Endodermal cell (in vitro differentiated cells): ENCODE measurements around the gene SLC9A3. TPM values are rescaled to one million over a fixed set of nuclear protein-coding genes. Genes with fewer than 3 reads are reported as not detected.

Experiments used
- DNase-seq: peaks from one replicate; pipeline ENCODE4 v3.0.0-alpha.2; 2017
- H3K27ac ChIP-seq: 2 replicates; pipeline ENCODE4 v1.5.1; 2013; ENCODE audit warnings: mild to moderate bottlenecking, low read depth, low read length, moderate library complexity
- H3K27me3 ChIP-seq: 2 replicates; pipeline ENCODE4 v1.6.1; 2013; ENCODE audit warnings: mild to moderate bottlenecking, low read length, moderate library complexity; ENCODE audit not compliant: insufficient read depth, control insufficient read depth, poor library complexity, severe bottlenecking
- H3K36me3 ChIP-seq: 2 replicates; pipeline ENCODE4 v1.7.0; 2013; ENCODE audit warnings: mild to moderate bottlenecking, low read length, moderate library complexity; ENCODE audit not compliant: control insufficient read depth, insufficient read depth
- H3K4me1 ChIP-seq: one replicate; pipeline ENCODE4 v1.7.0; 2013; ENCODE audit warnings: low read length; ENCODE audit not compliant: control insufficient read depth, insufficient read depth
- H3K4me3 ChIP-seq: 2 replicates; pipeline ENCODE4 v1.5.1; 2013; ENCODE audit warnings: mild to moderate bottlenecking, low read length, moderate library complexity
- H3K9ac ChIP-seq: 2 replicates; pipeline ENCODE4 v1.6.1; 2013; ENCODE audit warnings: mild to moderate bottlenecking, low read length, moderate library complexity; ENCODE audit not compliant: poor library complexity, severe bottlenecking; ENCODE audit errors: extremely low read depth
- H3K9me3 ChIP-seq: 2 replicates; pipeline ENCODE4 v1.6.1; 2013; ENCODE audit warnings: mild to moderate bottlenecking, low read length, moderate library complexity; ENCODE audit not compliant: control insufficient read depth
- H3K27ac Mint-ChIP-seq: 2 replicates; pipeline ENCODE4 v1.8.0; 2020; ENCODE audit warnings: mixed read lengths
- H3K27me3 Mint-ChIP-seq: 2 replicates; pipeline ENCODE4 v1.8.0; 2021; ENCODE audit warnings: mild to moderate bottlenecking, mixed read lengths; ENCODE audit not compliant: insufficient read depth
- H3K36me3 Mint-ChIP-seq: 2 replicates; pipeline ENCODE4 v1.8.0; 2020; ENCODE audit warnings: low read depth, mixed read lengths
- H3K4me1 Mint-ChIP-seq: 2 replicates; pipeline ENCODE4 v1.8.0; 2020; ENCODE audit warnings: mixed read lengths
- H3K4me3 Mint-ChIP-seq: 2 replicates; pipeline ENCODE4 v1.8.0; 2020; ENCODE audit warnings: mild to moderate bottlenecking, moderate library complexity, mixed read lengths
- H3K9me3 Mint-ChIP-seq: 2 replicates; pipeline ENCODE4 v1.8.0; 2020; ENCODE audit warnings: mild to moderate bottlenecking, mixed read lengths
- CTCF ChIP-seq: fragments of 200-600 bp; sonication (generic); conservative IDR thresholded peaks from 2 replicates; pipeline ENCODE4 v1.5.0; 2021; ENCODE audit warnings: antibody characterized with exemption, mild to moderate bottlenecking
- WGBS, 2 experiments: methylation state at CpG; one replicate each; pipeline versions ENCODE4 v1.1.5 to v1.1.7; 2013; ENCODE audit warnings: missing lambda C conversion rate in 2 of 2, mixed read lengths in 1 of 2; ENCODE audit not compliant: insufficient coverage in 1 of 2, insufficient read length in 1 of 2; 5-methylcytosine and 5-hydroxymethylcytosine counted together
- total RNA-seq, 2 donors: library from RNA; stranded (reverse); fragmentation: NEBNext Ultra II Directional in 1 of 2; extraction: Animal tissue kit (Norgen Biotek cat#: 25700) in 1 of 2; gene quantifications; 2 replicates in 1 of 2; 3 replicates in 1 of 2; pipeline ENCODE4 v1.2.1, GENCODE V29; 2021

The SLC9A3 gene
- total RNA-seq, 2 donors from 2014 or later = 1.3 to 1.5 TPM

DNA sequence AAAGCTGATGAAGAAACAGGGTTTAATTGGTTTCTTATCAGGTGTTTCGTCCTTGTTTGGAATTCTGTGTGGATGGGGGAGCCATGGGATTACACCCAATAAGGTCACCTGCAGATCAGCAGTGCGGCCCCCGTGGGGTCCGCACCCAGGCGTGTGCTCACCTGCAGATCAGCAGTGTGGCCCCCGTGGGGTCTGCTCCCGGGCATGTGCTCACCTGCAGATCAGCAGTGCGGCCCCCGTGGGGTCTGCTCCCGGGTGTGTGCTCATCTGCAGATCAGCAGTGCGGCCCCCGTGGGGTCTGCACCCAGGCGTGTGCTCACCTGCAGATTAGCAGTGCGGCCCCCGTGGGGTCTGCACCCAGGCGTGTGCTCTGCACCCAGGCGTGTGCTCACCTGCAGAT lies 46.2 kb upstream of the SLC9A3 start:
- H3K9me3 Mint-ChIP-seq = peaks cover 5% of the 10 kb centered on the region
- H3K4me3 Mint-ChIP-seq = no peak overlapping the region
- H3K9ac ChIP-seq = no peak overlapping the region
- peaks cover 32% of the 10 kb centered on the region for H3K27me3 Mint-ChIP-seq
- H3K27ac Mint-ChIP-seq = no peak overlapping the region
- H3K4me1 ChIP-seq = no peaks in the 10 kb centered on the region
- H3K4me1 Mint-ChIP-seq = peaks cover 4% of the 10 kb centered on the region
- peaks cover 7% of the 10 kb centered on the region for H3K27me3 ChIP-seq
- no peaks in the 10 kb centered on the region for H3K36me3 ChIP-seq
- TF ChIP-seq CTCF = no peak
- no peak overlapping the region for H3K27ac ChIP-seq
- 95 to 100% methylated on average over 4 to 17 of the region's 17 CpGs for WGBS, 2 experiments
- no peak overlapping the region for H3K4me3 ChIP-seq
- H3K36me3 Mint-ChIP-seq = no peaks in the 10 kb centered on the region
- H3K9me3 ChIP-seq = peaks cover 5% of the 10 kb centered on the region
- peak; percentile 13 for DNase-seq

GRCh38 chr5:569868-570361 lies 45.7 kb upstream of the SLC9A3 start:
- Histone ChIP-seq H3K9me3 (peaks cover 5% of the 10 kb centered on the region), H3K27me3 (peaks cover 7% of the 10 kb centered on the region), H3K4me1 (no peaks in the 10 kb centered on the region), H3K9ac (no peak overlapping the region), H3K27ac (no peak overlapping the region), H3K36me3 (no peaks in the 10 kb centered on the region), H3K4me3 (no peak overlapping the region)
- Mint-ChIP-seq H3K36me3 (no peaks in the 10 kb centered on the region), H3K9me3 (peaks cover 4% of the 10 kb centered on the region), H3K27ac (no peak overlapping the region), H3K4me3 (no peak overlapping the region), H3K4me1 (peaks cover 4% of the 10 kb centered on the region), H3K27me3 (peaks cover 27% of the 10 kb centered on the region)
- no peak for TF ChIP-seq CTCF
- DNase-seq = no peak
- WGBS, 2 experiments = 91% methylated on average over 19 to 21 of the region's 21 CpGs

- Histone ChIP-seq H3K9me3 (peaks cover 5% of the 10 kb centered on the region), H3K27me3 (peaks cover 7% of the 10 kb centered on the region), H3K9ac (no peak overlapping the region), H3K4me3 (no peak overlapping the region), H3K36me3 (no peaks in the 10 kb centered on the region), H3K4me1 (no peaks in the 10 kb centered on the region), H3K27ac (no peak overlapping the region)
- DNase-seq = no peak
- Mint-ChIP-seq H3K9me3 (peaks cover 4% of the 10 kb centered on the region), H3K27ac (no peak overlapping the region), H3K27me3 (peaks cover 26% of the 10 kb centered on the region), H3K4me1 (peaks cover 4% of the 10 kb centered on the region), H3K4me3 (no peak overlapping the region), H3K36me3 (no peaks in the 10 kb centered on the region)
- TF ChIP-seq CTCF = no peak
- 92 to 94% methylated on average over 16 to 23 of the region's 23 CpGs for WGBS, 2 experiments
Measured at GRCh38 chr5:569358-569867, 45.2 kb upstream of the SLC9A3 start.
